GM18505 (cell line): ENCODE data around the gene ETNK1.

Experiments
- ATAC-seq: cut with Tn5 transposase; IDR thresholded peaks from one replicate; pipeline ENCODE4 v1.9.1; 2021; ENCODE audit not compliant: unreplicated experiment
- POLR2A ChIP-seq: IDR thresholded peaks from 4 replicates; pipeline ENCODE4 v1.6.1; 2011; ENCODE audit warnings: borderline replicate concordance; ENCODE audit not compliant: insufficient read depth, insufficient read length; ENCODE audit errors: extremely low read depth

ETNK1 gene

DNA sequence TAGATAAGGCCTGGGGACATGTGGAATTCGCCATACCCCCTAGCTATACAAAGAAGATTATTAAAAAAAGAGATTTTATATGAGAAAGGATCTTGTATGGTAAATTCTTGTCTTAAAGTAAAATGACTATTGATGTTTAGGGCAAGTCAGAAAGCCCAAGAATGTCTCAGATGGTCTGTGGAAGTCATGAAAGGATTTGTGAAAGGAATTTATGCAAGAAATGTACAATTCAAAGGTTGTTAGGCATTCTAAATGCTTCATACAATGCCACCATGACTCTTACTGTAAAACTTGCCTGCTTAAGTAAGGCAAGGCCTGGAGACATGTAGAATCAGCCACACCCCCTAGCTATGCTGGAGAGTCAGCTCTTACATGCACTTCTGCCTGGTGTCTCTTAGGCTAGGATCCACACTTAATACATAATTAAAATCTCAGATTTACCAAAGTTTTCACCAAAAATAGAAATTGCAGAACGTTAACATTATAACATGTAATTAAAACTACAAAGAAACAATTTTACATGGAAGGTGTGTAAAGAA lies 8.9 kb upstream of the ETNK1 start:
- no peak for TF ChIP-seq POLR2A
- ATAC-seq: no peak

DNA sequence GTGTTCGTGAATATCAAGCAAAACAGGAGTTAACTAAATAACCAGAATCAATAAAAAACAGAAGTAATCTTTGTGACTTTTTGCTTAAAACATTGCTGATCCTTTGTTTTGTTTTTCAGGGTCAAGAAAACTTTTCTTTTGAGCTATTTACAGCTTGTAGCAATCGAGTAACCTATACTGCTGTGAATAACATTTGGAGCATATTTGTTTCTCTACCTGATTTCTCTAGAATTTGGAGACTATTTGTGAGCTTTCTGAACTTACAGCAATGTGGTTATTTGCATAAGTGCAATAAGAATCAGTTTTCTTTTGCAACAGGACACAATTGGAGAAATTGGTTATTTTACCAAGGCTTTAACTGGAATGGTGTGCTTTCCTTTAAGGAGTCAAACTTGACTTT lies 7.3 kb upstream of the ETNK1 start:
- no peak for TF ChIP-seq POLR2A
- no peak for ATAC-seq

DNA sequence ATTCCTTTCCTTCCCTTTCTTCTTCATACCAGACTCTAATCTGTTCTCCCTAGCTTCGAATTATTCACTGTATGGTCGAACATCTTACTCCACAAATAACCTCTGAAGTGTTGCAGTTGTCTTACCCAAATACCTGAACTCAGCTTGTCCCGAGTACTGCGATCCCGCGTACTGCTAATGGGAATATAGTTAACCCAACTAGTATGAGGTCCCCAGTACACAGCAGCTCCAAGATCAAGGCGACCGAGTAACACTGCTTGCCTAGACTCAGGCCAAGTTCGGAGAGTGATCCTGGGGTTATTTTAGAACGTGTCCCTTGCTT lies 462 bp upstream of the ETNK1 start:
- TF ChIP-seq POLR2A: no peak
- no peak for ATAC-seq

DNA sequence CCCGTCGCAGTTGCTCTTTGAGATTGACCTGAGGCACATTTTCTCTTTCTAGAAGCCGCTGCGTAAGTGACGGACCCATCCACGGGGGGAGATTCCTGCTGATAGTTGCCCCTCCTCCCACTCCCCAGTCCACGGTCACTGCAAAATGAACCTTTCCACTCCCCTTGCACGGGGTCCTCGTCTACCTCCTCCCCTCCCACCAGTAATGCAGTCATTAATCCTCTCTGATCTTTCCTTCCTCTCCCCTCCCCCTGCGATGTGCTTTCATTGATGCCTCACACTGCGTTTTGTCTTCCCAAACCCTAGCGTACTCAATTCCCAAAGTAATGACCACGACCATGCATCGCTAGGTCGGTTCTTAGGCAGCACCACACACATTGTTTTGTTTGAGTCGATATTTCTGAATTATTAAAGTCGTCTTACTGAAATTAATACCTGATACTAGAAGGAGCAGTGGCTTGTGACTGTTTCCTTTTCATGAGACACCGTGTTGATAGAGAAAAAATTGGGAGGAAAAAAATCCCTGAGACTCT lies 857 bp downstream of the ETNK1 start:
- ATAC-seq: peak; percentile 26

DNA sequence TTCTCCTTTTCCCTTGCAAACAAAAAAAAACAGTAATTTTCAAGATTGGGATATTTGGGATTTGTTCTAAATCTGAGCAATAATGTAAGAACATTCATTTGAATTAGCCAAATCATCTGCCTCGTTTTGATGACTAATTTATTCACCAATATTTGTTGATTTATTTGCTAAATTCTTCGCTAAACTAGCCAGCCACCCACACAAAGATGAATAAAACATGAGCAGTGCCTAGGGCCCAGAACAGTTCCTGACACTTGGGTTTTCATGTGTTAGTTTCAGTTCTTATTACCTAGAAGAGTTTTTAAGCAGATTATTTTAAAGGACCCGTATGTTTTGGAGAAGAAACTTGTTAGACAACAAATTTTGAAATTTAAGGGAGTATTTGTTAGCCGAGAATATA lies 1.4 kb downstream of the ETNK1 start:
- peak; percentile 28 for ATAC-seq
- TF ChIP-seq POLR2A: no peak

More for the DNA sequence above, 857 bp downstream of the ETNK1 start:
- TF ChIP-seq POLR2A: peak; percentile 32

DNA sequence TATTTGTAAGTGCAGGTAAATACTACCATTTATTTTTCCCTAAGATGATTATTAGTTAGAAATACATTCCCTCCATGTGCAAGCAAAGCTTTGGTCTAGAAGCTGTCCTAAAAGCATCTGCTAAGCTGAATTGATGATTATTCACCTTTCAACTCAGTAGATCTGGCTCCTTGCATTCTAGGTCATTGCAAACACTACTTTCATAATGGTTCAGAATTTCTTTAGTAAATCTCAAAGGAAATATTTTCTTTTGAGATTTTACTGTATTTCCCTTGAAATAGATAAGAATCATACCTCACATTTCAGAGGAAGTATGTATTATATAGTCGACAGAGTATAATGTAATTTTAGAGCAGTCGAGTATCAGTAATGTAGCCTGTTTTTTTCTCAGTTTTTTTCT lies 2.4 kb downstream of the ETNK1 start:
- no peak for ATAC-seq
- no peak for TF ChIP-seq POLR2A

DNA sequence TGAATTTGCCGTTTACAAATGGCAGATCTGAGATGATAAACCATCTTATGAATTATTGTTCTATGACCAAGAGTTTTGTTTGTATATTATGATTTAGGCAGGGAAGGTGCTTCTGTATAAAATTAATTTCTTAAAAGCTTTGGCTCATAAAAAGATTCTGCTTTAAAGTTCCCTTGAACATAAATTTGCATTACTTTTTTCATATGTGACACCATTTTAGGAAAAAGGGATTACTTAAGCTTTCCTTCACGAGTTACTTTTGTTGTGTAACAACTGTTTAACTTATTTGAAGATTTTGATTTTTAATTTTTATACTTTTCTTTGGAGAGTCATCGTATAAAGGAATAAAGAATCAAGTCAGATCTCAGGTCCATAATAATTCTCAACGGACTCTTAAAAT lies 3.3 kb downstream of the ETNK1 start:
- TF ChIP-seq POLR2A: no peak
- ATAC-seq: no peak

DNA sequence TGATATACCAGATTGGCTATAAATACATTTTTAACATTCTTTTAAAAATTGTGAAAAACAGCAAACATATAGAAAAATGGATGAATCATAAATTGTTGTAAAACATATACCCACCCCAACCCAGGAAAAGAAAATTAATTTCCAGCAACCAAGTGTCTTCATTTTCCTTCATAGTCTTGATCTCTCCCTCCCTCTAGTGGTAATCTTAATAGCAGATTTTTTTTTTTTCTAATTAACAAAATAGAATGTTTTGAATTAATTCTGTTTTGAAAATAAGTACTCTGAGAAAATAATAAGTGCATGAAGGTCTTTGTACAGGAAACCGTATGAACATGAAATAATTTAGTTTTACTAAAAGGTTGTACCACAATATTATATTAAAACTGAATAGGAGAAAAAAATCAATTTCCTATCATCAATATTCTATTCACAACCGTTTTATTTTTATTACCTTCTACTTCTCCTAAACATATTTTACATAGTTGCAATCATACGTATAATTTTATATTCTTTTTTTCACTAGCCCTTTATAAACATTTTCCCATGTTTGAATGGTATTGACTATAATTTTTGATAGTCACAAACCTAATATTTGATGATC lies 7.0 kb downstream of the ETNK1 start:
- no peak for ATAC-seq
- TF ChIP-seq POLR2A: no peak

DNA sequence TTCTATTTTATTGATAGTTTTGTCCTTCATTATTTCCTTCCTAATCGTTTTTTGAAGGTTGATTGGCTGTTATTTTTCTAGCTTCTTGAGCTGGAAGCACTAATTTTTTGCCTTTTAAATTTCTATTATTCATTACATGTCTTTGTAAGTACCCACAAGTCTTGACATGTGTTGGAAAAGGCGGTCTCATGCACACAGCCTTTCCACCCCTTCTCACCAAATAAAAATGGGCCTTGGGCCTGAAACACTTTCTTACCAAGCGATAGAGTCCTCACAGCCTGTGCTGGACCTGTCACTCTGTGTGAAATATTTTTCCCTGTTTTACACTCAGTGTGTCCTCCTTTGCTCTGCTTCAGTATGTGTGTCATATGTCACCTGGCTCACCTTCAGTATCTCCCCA lies 9.9 kb downstream of the ETNK1 start:
- no peak for TF ChIP-seq POLR2A

DNA sequence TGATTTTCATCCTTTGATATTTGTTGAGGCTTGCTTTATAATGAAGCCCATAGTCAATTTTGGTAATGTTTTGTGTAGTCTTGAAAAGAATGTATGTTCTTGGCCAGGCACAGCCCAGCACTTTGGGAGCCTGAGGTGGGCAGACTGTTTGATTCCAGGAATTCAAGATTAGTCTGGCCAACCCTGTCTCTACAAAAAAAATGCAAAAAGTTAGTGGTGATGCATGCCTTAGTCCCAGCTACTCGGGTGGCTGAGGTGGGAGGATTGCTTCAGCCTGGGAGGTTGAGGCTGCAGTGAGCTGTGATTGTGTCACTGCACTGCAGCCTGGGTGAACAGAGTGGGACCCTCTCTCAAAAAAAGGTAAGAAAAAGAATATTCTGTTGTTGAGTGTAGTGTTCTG lies 10.8 kb downstream of the ETNK1 start:
- TF ChIP-seq POLR2A: no peak
- ATAC-seq: no peak

More for the DNA sequence above, 9.9 kb downstream of the ETNK1 start:
- no peak for ATAC-seq

DNA sequence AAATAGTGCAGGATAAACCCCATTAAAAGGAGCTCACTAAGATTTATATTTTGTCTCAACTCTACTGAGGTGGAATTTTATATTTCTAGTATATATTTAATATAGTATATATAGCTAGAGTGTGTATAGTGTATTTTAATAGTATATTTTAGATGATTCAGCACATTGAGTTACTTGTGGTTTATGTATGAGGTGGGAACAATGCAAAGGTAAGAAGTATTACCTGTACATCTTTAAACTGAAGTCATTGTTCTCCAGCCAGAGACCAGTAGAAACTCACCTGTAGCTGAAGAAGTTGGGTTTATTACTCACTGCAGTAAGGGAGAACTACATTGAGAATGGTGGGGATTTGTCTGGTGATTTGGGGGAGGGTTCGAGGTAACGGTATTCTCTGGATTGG lies 15.9 kb downstream of the ETNK1 start:
- no peak for ATAC-seq

DNA sequence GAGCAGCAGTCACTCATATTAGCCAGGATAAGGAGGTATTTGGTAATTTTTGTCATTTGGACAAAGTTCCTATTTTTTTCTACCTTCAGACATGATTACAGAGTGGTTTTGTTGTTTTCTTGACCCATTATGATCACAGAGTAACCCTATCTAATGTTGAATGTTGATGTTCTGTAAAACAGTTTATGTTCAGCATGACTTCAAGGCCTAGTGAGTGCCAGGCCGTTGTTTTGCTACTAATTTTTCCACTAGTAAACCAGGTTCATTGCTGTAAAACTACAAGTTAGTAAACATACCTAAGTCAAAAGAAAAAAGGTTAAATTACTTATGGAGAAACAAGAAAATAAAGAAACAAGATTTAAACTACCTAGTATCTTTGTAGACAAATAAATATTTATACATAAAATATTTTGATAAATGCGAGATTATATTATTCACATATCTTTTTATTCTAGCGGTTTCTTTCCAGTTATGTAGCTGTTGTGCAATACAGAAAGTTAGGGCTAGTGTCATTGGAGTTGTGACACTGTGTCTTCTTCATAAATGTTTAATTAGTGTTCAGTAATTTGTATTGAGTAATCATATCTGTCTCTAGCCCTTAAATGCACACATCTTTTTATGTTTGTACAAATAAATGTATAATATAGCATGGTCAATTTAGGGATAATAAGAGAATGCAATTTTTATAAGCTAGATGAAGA lies 16.5 kb downstream of the ETNK1 start:
- ATAC-seq: no peak
- no peak for TF ChIP-seq POLR2A

More for the DNA sequence above, 15.9 kb downstream of the ETNK1 start:
- TF ChIP-seq POLR2A: no peak

DNA sequence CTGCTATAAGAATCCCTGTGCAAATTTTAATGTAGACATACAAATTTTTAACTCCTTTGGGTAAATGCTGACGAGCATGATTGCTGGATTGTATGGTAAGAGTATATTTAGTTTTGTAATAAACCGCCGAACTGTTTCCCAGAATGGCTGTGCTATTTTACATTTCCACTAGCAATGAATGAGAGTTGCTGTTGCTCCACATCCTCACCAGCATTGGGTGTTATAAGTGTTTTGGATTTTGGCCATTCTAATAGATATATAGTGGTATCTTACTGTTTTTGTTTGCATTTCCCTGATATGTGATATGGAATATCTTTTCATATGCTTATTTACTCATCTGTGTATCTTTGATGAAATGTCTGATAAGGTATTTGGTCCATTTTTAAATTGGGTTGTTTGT lies 23.7 kb downstream of the ETNK1 start:
- TF ChIP-seq POLR2A: no peak
- no peak for ATAC-seq

DNA sequence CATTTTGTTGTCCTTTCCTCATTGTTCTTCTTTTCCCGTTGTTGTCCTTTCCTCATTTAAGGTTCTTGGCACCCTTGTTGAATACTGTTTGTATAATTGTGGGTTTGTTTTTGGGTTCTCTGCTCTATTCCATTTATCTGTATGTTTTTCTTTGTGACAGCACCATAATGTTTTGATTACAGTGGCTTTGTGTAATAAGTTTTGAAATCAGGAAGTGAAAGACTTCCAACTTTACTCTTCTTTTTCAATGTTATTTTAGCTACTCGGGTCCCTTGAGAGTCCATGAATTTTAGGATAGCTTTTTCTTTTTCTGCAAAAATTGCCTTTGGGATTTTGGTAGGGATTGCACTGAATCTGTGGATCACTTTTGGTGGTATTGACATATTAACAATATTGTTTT lies 28.1 kb downstream of the ETNK1 start:
- no peak for TF ChIP-seq POLR2A

DNA sequence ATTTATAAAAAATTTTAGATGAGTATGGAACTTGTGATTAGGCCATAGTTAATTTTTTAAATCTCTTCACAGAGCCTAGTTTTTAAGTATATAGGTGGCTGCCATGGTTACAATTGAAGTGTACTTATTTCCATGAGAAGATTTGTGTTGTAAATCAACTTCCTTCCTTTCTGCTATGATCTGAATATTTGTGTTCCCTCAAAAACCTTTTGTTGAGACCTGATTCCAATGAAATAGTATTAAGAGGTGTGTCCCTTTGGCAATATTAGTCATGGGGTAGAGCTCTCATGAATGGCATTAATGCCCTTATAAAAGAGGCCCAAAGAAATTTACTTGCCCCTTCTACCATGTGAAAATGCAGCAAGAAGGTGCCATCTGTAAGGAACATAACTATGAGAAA lies 28.8 kb downstream of the ETNK1 start:
- ATAC-seq: no peak
- TF ChIP-seq POLR2A: no peak

More for the DNA sequence above, 28.1 kb downstream of the ETNK1 start:
- ATAC-seq: no peak

DNA sequence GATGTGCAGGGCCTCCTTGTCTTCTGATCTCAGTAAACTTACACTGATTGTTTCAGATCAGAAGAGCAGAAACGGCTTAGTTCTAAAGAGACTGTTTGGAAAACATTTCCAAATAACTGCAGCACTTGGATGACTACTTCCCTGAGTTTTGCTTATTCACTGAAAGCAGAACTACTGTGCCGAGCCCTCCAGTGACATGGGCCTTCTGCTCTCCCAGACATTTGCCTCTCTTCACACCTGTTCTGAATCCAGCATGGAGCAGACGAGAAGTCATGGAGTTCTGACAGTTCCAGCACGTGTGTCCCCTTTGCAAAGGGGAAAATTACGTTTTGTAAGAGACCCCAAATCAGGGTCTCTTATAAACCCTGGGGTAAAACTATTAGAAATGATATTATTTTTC lies 31.4 kb downstream of the ETNK1 start:
- TF ChIP-seq POLR2A: no peak
- no peak for ATAC-seq
